ENCODE results near the gene ENOX2.

ENOX2 gene

DNA sequence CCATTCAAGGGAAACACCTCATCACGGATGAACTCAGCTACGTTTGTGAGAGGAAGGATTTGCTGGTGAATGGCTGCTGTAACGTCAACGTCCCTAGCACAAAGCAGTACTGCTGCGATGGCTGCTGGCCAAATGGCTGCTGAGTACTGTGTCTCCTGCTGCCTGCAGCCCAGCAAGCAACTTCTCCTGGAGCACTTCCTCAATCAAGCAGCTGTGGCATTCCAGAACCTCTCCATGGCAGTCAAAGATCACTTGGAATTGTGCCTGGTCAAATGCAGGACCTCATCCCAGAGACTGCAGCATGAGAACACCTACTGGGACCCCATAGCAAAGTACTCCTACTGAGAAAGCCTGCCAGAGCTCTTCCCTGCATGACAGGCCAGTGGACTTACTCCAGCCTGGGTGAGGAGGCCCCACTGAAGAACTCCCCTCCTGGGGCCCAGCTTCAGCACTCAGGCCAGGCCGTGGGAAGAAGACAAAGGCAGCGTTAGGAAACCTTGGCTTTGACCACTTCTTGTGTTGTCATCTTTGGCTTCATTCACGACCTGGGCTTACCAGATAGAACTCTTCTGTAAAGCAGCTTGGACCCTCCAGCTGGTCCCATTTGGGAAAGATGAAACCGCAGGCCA is 256.9 kb downstream of the ENOX2 start:
- in situ Hi-C loops (cut with MboI; ENCODE audit: low sequenced_read_pairs), result no loop called here

DNA sequence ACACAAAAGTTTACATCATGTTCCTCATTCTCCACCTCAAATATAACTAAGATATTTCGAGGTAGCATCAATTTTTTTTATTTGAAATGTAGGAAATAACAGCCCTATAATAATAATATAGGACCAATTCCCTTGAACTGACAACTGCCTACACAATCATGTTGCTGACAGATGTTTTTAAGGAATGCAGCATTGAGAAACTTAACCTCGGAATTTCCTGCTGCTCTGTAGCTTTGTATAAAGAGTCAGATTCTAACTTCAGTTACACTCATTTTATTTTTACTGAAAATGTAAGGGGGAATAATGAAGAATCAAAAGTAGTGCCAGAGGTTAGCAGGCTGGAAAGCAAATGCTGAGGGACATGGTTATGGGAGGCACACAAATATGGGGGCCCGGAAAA is 265.4 kb downstream of the ENOX2 start:
- in situ Hi-C loops (cut with MboI; ENCODE audit: low sequenced_read_pairs), result no loop called here

DNA sequence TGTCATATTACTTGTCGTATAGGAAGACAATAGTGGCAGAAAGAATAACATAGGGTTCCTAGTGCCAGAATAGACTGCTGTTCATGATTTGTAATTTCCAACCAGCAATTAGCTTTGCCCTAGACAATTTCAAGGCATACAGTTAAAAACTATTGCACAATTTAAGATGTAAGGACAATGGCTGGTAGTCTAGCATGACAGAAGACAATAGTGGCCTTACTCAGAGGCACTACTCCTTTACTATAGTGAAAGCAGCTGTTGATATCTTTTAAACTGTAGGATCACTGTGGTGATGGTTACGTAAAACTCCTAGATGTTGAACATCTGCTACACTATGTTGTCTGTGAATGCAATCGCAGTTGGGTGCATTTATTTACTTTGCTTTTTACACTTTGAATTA is 266.7 kb downstream of the ENOX2 start:
- in situ Hi-C loops (cut with MboI; ENCODE audit: low sequenced_read_pairs), result no loop called here

DNA sequence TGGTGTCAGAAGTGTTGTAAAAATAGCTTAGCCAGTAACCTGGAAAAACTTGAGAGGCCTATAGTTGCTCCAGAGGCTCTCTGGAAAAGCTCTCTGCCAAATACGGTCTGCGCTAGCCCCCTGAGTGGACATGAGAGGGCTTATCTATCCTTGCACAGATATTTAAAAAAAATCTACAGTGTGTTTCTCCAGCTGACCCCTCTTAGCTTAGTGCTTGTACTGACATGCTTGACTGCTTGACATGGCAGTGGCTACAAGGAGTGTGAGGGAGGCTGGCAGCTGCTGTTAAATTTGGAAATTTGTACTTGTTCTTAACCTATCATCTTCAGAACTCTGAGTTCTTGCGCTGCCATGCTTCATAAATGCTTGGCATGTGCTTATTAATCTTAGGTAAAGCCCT is 272.0 kb downstream of the ENOX2 start:
- in situ Hi-C loops (cut with MboI; ENCODE audit: low sequenced_read_pairs), result no loop called here

DNA sequence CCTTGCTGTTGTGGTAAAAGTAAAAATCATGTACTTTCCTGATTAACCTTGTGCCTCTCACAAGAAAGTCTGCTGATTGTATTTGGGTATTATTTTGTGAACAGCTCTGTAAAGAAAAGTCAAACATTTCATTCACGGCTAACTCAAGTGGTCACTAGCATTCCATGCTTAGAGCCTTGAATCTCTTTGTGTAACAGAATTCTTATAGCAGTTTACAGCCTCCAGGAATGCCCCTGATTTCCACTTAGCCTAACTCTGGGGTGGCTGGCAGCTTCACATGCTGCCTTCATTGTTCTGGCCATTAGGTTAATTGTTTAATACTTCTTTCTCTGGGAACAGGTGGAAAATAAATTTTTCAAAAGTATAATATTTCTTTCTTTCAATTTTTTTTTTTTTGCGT is 274.5 kb downstream of the ENOX2 start:
- in situ Hi-C loops (cut with MboI; ENCODE audit: low sequenced_read_pairs), result no loop called here

DNA sequence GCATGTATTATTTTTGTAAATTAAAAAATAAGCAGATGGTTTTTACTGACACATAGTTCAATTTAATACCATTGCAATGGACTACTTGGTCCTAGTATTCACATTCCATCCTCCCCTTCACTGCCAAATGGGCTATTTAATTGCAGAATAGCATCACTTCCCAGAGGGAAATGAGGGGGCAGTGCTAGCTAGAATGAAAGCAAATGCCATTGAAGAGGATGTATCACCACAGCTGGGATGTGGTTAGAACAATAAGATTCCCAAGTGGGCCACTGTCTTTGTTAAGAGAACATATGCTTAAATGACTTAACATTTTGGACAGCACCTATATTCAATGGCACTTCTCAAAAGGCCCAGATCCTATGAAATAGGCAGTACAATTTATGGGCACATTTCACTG is 276.5 kb downstream of the ENOX2 start:
- in situ Hi-C loops (cut with MboI; ENCODE audit: low sequenced_read_pairs), result no loop called here

DNA sequence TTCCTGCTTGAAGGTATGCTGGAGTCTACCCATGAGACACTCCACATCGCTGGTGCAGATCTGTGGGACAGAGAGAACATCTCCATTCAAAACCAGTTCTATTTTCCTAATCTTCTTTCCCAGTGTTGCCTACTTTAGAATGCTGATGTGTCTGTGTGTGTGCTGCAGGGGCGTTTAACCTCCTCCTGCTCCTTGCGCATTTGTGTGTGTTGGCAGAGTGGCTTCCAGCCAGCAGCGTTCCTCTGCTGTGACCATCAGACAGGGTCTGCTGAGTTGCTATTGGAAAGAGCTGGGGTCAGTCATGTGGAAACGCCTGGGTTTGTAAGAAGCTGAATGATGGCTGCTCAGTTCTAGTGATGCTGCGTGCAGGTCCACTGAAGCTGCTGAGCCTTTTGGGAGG is 277.6 kb downstream of the ENOX2 start:
- in situ Hi-C loops (cut with MboI; ENCODE audit: low sequenced_read_pairs), result no loop called here

DNA sequence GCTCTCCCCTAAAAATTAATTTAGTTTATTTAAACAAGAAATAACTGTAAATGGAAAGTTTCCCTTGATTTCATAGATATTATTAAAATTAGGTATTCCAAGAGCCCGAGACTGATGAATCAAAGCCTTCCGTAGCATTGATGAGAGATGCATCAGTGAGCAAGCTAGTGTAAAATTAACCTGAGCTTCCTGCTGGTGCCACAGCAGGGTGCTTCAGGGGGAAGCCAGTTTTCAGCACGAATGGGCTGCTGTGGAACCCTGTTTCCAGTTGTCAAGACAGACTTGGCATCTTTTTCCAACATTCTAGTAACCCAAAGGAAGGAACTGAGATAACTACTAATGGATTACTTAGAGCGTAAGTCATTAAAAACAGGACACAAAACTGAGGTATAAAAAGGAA is 279.5 kb downstream of the ENOX2 start:
- in situ Hi-C loops (cut with MboI; ENCODE audit: low sequenced_read_pairs), result no loop called here

DNA sequence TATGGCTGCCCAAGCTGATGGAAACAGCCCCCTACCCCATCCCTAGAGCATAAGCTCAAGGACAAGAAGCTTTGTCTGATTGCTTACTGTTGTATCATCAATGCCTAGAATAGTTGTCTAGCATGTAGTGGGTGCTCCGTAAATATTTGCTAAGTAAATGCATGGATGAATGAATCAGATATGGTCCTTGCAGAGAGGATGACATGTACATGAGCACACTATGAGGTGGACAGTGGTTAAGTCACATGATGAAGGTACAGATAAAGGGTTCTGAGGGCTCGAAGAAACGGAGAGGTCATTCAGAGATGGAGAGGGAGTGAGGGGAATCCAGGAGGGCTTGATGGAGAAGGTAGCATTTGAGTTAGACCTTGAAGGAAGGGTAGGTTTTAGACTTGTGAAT is 287.1 kb downstream of the ENOX2 start:
- in situ Hi-C loops (cut with MboI; ENCODE audit: low sequenced_read_pairs), result no loop called here

DNA sequence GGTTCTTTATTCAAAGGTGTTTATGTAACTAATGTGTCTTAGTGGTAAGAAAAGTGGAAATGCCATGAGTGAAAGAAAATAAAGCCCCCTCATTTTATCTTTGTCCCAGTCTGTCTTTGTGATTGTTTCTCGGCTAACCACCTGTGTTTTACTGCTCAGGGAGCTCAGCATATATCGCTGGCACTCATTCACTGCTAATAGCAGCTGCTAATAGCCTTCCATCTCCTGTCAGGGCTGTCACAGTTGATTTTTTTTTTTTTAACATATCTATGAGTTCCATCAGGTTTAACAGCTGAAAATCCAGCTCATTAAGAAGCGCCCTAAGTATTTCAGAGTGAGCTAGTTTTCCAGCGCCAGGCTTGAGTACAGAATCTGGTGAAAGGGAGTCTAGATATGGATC is 295.6 kb downstream of the ENOX2 start:
- in situ Hi-C loops (cut with MboI; ENCODE audit: low sequenced_read_pairs), result no loop called here

DNA sequence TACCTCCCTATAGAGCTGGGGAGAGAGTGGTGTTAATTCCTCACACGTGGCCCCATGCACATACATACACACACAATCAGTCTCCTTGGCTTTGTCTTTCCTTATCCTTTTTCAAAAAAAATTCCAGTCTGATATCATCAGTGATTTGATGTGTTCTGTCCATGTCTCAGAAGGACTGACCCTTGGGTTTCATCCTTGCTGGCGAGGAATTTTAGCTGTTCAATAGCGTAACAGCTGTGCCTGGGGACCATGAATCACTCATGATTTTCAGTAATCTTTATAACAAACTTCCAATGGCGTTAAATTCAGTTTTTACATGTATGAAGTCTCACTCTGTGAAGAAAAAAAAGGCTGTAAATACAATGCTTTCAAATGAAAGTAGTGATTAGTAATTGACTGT is 296.6 kb downstream of the ENOX2 start:
- in situ Hi-C loops (cut with MboI; ENCODE audit: low sequenced_read_pairs), result no loop called here

DNA sequence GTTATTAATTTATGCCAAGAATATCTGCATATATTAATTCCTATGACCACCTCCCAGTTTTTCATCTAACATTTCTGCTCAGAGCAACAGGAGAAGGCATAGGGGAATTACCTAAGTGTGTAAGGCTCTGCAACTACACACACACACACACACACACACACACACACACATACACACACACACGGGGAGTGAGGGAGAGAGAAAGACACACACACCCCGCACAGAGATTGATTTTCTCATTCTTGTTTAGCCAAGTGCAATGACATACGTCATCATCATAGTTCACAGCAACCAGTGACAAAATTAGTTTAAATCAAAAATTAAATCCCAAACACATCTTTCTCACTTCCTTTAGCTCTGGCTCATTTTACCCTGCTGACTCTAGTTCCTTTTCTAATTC is 298.1 kb downstream of the ENOX2 start:
- in situ Hi-C loops (cut with MboI; ENCODE audit: low sequenced_read_pairs), result no loop called here

DNA sequence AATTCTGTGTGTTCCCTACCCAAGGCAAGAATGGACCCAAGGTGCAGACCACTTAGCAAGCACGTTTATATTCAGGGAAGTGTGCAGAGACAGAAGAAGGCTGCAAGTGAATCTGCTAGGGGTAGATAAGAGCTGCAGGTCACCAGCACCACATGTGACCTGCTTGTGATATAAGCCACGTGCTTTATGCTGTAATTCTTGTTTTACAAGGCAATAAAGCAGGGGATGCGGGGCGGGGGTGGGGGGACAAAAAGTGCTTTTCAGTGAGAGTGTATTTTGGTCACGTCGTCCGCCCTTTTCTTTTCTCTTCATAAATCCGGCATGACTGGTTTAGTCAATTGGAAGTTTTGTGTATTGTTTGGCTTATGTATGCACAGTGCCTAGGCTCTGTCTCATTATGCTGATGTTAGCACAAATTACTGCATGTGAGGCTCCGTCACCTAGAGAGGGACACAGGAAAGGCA is 308.5 kb downstream of the ENOX2 start:
- in situ Hi-C loops (cut with MboI; ENCODE audit: low sequenced_read_pairs), result no loop called here

DNA sequence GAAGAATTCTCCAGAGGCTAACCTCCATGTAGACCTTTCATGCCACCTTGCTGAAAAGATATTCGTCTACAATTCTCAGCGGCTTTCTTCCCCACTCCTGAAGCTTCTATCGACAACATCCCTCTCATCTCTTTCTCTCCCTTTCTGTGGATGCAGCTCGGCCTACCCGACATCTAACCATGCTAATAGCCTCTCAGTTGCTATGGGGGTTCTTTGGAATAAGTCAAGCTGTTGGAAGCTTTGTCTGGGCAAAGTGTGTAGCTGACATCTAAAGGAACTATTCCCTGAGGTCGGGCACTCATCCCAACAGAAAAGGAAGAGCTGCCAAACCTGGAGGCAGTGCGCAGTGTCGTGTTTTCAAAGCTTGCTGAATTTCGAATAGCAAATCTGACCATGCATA is 309.1 kb downstream of the ENOX2 start:
- in situ Hi-C loops (cut with MboI; ENCODE audit: low sequenced_read_pairs), result no loop called here

DNA sequence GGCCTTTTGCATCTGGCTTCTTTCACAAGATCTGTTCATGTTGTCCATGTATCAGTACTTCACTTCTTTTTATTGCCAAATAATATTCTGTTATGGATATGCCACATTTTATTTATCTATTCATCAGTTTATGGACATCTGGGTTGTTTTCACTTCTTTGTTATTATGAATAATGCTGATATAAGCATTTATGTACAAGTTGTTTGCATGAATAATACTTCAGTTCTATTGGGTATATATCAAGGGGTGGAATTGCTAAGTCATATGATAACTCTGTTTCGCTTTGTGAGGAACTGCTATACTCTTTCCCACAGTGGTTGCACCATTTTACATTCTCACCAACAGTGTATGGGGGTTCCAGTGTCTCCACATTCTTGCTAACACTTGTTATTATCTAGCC is 310.8 kb downstream of the ENOX2 start:
- in situ Hi-C loops (cut with MboI; ENCODE audit: low sequenced_read_pairs), result no loop called here

DNA sequence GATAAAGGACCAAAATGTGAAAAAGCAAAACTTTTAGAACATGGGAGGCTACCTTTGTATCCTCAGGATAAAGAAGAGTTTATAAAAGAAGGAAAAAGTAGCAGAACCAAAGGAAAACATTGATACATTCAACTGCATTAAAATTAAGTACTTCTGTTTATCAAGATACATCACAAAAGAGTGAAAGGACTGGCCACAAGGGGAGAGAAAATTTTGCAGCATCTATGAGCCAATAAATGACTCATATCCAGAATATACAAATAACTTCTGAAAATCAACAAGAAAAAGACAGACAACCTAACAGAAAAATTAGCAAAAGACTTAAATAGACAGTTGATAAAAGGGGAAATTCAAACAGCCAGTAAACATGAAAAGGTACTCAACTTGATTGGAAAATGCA is 324.1 kb downstream of the ENOX2 start:
- in situ Hi-C loops (cut with MboI; ENCODE audit: low sequenced_read_pairs), result no loop called here

DNA sequence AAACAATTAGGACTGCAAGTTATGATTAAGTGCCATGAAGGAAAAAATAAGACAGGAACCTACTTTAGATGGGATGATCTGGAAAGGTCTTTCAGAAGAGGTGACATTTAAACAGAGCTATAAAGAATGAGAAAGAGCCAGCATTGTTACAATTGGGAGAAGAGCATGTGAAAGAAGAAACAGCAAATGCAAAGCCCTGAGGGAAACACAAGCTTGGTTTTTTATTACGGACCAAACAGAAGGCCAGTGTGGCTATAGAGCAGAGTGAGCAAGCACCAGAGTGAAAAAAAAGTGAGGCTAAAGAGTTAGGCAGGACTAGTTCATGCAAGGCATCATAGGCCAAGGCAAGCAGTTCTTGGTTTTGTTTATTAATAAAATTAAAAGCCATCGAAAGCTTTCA is 325.6 kb downstream of the ENOX2 start:
- in situ Hi-C loops (cut with MboI; ENCODE audit: low sequenced_read_pairs), result no loop called here

DNA sequence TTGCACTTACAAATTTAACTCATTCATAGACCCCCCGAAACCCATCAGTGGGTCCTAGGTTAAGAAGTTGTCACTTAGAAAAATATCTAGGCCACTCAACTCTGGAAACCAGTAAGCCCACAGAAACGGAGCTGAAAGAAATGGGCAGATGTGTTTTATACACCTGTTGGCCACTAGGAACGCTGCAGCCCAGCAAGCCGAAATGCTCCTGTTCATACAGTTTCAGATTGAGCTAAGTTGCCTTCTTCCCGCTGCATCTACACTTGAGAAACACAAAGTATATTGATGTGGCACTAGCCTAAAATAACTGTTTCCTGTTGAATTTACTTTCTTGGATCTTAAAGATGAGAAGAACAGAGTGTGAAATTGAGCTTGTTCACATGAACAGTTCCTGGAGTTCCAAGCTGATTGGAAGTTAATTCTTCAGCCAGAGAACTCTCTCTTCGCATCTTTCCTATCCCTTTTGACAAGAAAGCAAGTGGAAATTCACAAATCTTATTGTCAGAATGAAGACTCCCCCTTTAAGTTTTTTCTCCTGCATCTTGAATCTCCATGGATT is 327.1 kb downstream of the ENOX2 start:
- in situ Hi-C loops (cut with MboI; ENCODE audit: low sequenced_read_pairs), result no loop called here
